ENCODE results near the gene OSBPL10.
"Not testable (repeated sequence)": the region's sequence is repeated elsewhere in the genome, so short reads cannot be mapped to it uniquely, and the experiment has no call there.

OSBPL10 gene

DNA sequence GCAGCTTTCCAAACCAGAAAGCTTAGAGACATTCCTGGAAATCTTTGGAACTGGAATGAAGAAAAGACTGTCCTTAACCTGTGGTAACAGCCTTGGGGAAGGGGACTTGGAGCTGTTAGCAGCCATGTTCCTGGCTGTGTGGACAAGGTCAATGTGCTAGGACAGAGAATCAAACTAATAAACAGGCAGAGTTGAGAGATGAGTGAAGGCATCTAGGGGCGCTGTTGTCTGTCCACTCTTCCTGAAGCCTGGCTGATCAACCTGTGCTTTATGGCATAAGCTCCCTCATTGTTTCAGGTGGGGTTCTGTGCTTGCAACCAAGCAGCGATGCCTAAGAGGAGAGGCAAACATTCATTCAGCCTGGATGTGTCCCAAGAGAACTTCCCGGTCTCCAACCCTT, 19.8 kb upstream of the OSBPL10 start:
- TF ChIP-seq, protein P1, sequence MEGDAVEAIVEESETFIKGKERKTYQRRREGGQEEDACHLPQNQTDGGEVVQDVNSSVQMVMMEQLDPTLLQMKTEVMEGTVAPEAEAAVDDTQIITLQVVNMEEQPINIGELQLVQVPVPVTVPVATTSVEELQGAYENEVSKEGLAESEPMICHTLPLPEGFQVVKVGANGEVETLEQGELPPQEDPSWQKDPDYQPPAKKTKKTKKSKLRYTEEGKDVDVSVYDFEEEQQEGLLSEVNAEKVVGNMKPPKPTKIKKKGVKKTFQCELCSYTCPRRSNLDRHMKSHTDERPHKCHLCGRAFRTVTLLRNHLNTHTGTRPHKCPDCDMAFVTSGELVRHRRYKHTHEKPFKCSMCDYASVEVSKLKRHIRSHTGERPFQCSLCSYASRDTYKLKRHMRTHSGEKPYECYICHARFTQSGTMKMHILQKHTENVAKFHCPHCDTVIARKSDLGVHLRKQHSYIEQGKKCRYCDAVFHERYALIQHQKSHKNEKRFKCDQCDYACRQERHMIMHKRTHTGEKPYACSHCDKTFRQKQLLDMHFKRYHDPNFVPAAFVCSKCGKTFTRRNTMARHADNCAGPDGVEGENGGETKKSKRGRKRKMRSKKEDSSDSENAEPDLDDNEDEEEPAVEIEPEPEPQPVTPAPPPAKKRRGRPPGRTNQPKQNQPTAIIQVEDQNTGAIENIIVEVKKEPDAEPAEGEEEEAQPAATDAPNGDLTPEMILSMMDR (conservative IDR thresholded peaks at IDR 0.05; ENCODE audit: low read depth, low read length) = no peak
- H3K4me3 ChIP-seq (ENCODE audit: low read depth, low read length) = no peak overlapping the region
- no peak for DNase-seq (ENCODE audit: low read depth)

DNA sequence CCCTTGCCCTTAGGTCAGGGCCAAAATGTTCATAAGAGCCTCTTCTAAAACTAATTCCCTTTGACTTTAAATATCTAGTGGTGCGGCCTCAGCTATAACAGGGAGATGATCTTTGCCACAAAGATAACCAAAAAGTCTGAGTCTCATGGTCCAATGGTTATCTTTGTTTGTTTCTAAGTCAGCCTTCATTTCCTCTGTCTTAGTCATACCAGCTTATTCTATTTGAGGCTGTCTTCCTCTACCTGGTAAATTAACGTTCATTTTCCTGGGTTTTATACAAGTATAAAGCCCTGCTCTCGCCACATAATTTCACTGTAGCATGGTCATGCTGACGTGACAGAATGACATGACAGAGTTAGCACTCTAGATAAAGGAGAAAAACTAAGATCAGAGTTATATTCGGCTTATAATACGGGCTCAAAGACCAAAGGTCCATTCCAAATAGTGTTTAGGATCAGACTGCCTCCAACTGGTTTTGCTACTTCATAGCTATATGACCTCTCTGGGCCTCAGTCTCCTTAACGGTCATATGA, 18.9 kb upstream of the OSBPL10 start:
- no peak for DNase-seq (ENCODE audit: low read depth)
- TF ChIP-seq, protein P1 (conservative IDR thresholded peaks at IDR 0.05; ENCODE audit: low read depth, low read length) = no peak
- no peak overlapping the region for H3K4me3 ChIP-seq (ENCODE audit: low read depth, low read length)

DNA sequence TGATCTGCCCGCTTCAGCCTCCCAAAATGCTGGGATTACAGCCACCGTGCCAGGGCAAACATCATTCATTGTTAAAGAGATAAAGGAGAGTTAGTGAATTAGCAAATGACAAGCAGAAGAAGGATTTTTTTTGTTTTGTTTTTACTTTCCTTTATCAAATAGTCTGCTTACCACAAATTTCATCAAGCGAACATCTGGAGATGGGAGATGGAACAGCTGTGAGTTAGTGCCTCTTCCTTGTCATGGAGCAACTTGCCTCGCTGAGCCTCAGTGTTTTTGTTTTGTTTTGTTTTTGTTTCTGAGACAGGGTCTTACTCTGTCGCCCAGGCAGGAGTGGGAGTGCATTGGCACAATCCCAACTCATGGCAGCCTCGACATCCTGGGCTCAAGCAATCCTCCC, 16.4 kb upstream of the OSBPL10 start:
- DNase-seq (ENCODE audit: low read depth) = no peak
- TF ChIP-seq, protein P1 (conservative IDR thresholded peaks at IDR 0.05; ENCODE audit: low read depth, low read length) = no peak
- H3K4me3 ChIP-seq (ENCODE audit: low read depth, low read length) = no peak overlapping the region

DNA sequence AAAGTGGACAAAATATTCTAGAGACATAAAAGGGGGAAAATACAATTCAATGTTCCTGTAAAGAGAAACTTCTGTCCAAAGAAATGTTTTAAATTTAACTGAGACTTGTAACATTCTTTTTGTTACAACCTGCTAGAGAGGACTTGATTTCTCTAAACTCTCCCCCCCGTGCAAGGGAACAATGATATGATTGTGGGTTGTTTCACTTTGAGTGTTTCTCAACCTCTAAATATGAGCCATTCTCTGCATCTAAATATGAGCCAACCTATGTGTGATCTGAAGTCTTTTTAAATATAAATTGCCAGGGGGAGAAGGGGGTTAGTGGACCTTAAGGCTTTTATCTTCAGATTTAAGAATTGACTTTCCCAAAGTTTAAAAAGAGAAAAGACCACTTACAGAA, 15.1 kb upstream of the OSBPL10 start:
- DNase-seq (ENCODE audit: low read depth) = no peak
- H3K4me3 ChIP-seq (ENCODE audit: low read depth, low read length) = no peak overlapping the region
- TF ChIP-seq, protein P1 (conservative IDR thresholded peaks at IDR 0.05; ENCODE audit: low read depth, low read length) = no peak

DNA sequence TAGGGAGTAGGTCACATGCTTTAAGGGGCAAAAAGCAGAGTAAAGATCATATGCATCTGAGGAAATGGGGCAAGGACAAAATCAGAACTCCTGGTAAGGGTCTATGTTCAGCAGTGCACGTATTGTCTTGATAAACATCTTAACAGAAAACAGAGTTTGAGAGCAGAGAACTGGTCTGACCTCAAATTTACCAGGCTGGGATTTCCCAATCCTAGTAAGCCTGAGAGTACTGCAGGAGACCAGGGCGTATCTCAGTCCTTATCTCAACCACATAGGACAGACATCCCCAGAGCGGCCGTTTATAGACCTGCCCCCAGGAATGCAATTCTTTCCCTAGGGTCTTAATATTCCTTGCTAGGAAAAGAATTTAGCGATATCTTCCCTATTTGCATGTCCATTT, 14.0 kb upstream of the OSBPL10 start:
- H3K4me3 ChIP-seq (ENCODE audit: low read depth, low read length); DNase-seq (ENCODE audit: low read depth): not testable (repeated sequence)

DNA sequence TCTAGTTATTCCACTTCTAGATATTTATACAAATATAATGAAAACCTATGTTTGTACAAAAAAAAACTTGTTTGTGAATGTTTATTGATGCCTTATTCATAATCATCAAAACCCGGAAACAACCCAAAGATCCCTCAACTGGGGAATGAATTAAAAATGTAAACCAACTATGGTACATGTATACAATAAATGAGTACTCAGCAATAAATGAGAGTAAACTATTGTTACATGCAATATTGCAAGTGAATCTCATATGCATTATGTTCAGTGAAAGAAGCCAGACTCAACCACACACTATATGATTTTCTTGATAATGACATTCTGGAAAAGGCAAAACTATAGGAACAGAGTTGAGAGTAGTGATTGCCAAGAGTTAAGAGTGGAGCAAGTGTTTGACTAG, 12.8 kb upstream of the OSBPL10 start:
- no peak overlapping the region for H3K4me3 ChIP-seq (ENCODE audit: low read depth, low read length)
- no peak for DNase-seq (ENCODE audit: low read depth)
- TF ChIP-seq, protein P1 (conservative IDR thresholded peaks at IDR 0.05; ENCODE audit: low read depth, low read length) = no peak

DNA sequence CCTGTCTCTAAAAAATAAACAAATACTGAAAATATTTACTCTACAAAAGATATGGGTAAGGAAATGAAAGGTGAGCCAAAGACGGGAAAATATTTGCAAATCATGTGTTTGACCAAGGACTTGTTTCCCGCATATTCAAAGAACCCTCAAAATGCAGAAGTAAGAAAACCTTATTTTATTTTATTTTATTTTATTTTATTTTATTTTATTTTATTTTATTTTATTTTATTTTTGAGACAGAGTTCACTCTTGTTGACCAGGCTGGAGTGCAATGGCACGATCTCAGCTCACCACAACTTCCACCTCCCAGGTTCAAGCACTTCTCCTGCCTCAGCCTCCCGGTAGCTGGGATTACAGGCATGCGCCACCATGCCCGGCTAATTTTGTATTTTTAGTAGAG, 11.9 kb upstream of the OSBPL10 start:
- not testable (repeated sequence) for DNase-seq (ENCODE audit: low read depth); H3K4me3 ChIP-seq (ENCODE audit: low read depth, low read length)

DNA sequence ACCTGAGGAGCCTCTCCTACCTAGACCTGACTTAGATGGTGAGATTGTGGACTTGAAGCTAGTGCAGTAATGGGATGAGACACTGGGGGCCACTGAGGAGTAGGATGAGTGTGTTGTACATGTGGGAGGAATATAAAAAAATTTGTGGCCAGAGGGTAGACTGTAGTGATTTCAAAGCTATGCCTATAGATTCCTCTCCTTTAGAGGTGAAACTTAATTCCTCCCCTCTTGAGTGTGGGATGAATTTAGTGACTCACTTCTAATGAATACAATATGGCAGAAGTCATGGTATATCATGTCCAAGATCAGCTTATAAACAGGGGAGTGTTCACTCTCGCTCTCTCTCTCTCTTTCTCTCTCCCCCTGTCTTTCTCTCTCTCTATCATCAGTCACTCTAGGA, 7.2 kb upstream of the OSBPL10 start:
- TF ChIP-seq, protein P1 (conservative IDR thresholded peaks at IDR 0.05; ENCODE audit: low read depth, low read length) = no peak
- no peak overlapping the region for H3K4me3 ChIP-seq (ENCODE audit: low read depth, low read length)
- no peak for DNase-seq (ENCODE audit: low read depth)

Measured in choroid plexus epithelial cell (primary cell).